Esophagus squamous epithelium (tissue), 5 donors: ENCODE results near the gene RBM28. TPM values are rescaled to one million over a fixed set of nuclear protein-coding genes. Genes with fewer than 3 reads are reported as not detected.

Source experiments
- DNase-seq: peaks from one replicate; lab custom pipeline; 2025; lab: John Stamatoyannopoulos, UW
- H3K27ac ChIP-seq, 4 donors: fragments of 200-600 bp; sonication (generic); one replicate each; pipeline ENCODE4 v1.5.1; 2016 to 2019; ENCODE audit warnings: mild to moderate bottlenecking in 1 of 4
- H3K27me3 ChIP-seq, 4 donors: fragments of 200-600 bp; sonication (generic); 1 replicate in 3 of 4; 2 replicates in 1 of 4; pipeline versions ENCODE4 v1.5.1 to v1.6.0; 2017 to 2021; ENCODE audit warnings: antibody characterized with exemption in 1 of 4
- H3K36me3 ChIP-seq, 3 donors: fragments of 200-600 bp; sonication (generic); one replicate each; pipeline ENCODE4 v1.5.1; 2016 to 2019
- H3K4me1 ChIP-seq, 3 donors: fragments of 200-600 bp; sonication (generic); one replicate each; pipeline ENCODE4 v1.5.1; 2017 to 2019
- H3K4me3 ChIP-seq, 4 donors: fragments of 200-600 bp; sonication (generic); 1 replicate in 3 of 4; 2 replicates in 1 of 4; pipeline ENCODE4 v1.5.1; 2016 to 2019; ENCODE audit warnings: mild to moderate bottlenecking in 2 of 4, moderate library complexity in 1 of 4
- H3K9me3 ChIP-seq, 3 donors: fragments of 200-600 bp; sonication (generic); one replicate each; pipeline ENCODE4 v1.5.1; 2016 to 2019
- CTCF ChIP-seq, 6 experiments: fragments of 450-650 bp in 4 of 6; fragments of 200-600 bp in 2 of 6; sonication (generic) in 2 of 6; IDR thresholded peaks; one replicate each; pipeline ENCODE4 v1.5.1; 2016 to 2019; ENCODE audit warnings: antibody characterized with exemption in 6 of 6, mild to moderate bottlenecking in 4 of 6, moderate library complexity in 4 of 6
- POLR2A ChIP-seq, 4 donors: fragments of 450-650 bp; IDR thresholded peaks; one replicate each; pipeline ENCODE4 v1.6.1; 2017; ENCODE audit warnings: antibody characterized with exemption in 4 of 4, mild to moderate bottlenecking in 4 of 4, moderate library complexity in 3 of 4
- WGBS, 2 donors: methylation state at CpG; one replicate each; pipeline ENCODE4 v1.1.5; 2018; 5-methylcytosine and 5-hydroxymethylcytosine counted together
- intact Hi-C: fragments of 100-400 bp; cut with DNase I; formaldehyde crosslinking; loops from one replicate; pipeline ENCODE4 v1.15.0; 2022
- total RNA-seq, 4 donors: library from RNA; depleted of rRNA; stranded (reverse); fragments of >200 nt; gene quantifications; one replicate each; pipeline ENCODE4 v1.1.0, GENCODE V29; 2016
- donor health status: DM: yes; HTN: yes; CAD: no.

RBM28 gene
- total RNA-seq, 4 donors from 2014 or later: 12.9 to 28.8 (median 18.7) TPM

GRCh38 chr7:128310499-128310898 lies 33.2 kb downstream of the RBM28 start:
- Histone ChIP-seq H3K9me3 (no peaks in the 10 kb centered on the region), H3K27ac (no peak overlapping the region), H3K4me1 (no peaks in the 10 kb centered on the region), H3K27me3 (no peaks in the 10 kb centered on the region), H3K36me3 (peaks cover 18 to 100% (median 54%) of the 10 kb centered on the region in 3 donors), H3K4me3 (no peak overlapping the region)
- intact Hi-C loops: no loop called here
- DNase-seq: no peak
- TF ChIP-seq POLR2A (IDR thresholded peaks at IDR 0.05) (no peak), CTCF (IDR thresholded peaks at IDR 0.05) (no peak)
- 79 to 81% methylated on average over 5 of the region's 5 CpGs for WGBS, 2 donors

GRCh38 chr7:128309976-128310375 lies 33.7 kb downstream of the RBM28 start:
- no peak overlapping the region for H3K4me3 ChIP-seq
- H3K27ac ChIP-seq: no peak overlapping the region
- intact Hi-C loops: no loop called here
- peaks cover 18 to 100% (median 52%) of the 10 kb centered on the region in 3 donors for H3K36me3 ChIP-seq
- TF ChIP-seq CTCF (IDR thresholded peaks at IDR 0.05) (no peak), POLR2A (IDR thresholded peaks at IDR 0.05) (no peak)
- H3K4me1 ChIP-seq: no peaks in the 10 kb centered on the region
- no peaks in the 10 kb centered on the region for H3K9me3 ChIP-seq
- WGBS, 2 donors: 93 to 99% methylated on average over 5 of the region's 5 CpGs
- H3K27me3 ChIP-seq: no peaks in the 10 kb centered on the region
- no peak for DNase-seq

GRCh38 chr7:128309124-128309523 lies 34.6 kb downstream of the RBM28 start:
- intact Hi-C loops: no loop called here
- DNase-seq: no peak
- no peaks in the 10 kb centered on the region for H3K4me1 ChIP-seq
- H3K27ac ChIP-seq: no peak overlapping the region
- no peak for TF ChIP-seq POLR2A (IDR thresholded peaks at IDR 0.05)
- TF ChIP-seq CTCF (IDR thresholded peaks at IDR 0.05): no peak
- H3K36me3 ChIP-seq: peaks cover 11 to 100% (median 43%) of the 10 kb centered on the region in 3 donors
- 85 to 89% methylated on average over 6 of the region's 6 CpGs for WGBS, 2 donors
- no peak overlapping the region for H3K4me3 ChIP-seq
- H3K9me3 ChIP-seq: no peaks in the 10 kb centered on the region
- no peaks in the 10 kb centered on the region for H3K27me3 ChIP-seq

GRCh38 chr7:128307061-128307460 lies 36.6 kb downstream of the RBM28 start:
- intact Hi-C loops: no loop called here
- H3K36me3 ChIP-seq: peaks cover 11 to 98% (median 31%) of the 10 kb centered on the region in 3 donors
- 94 to 100% methylated on average over 2 of the region's 2 CpGs for WGBS, 2 donors

GRCh38 chr7:128304212-128304611 lies 39.5 kb downstream of the RBM28 start:
- Histone ChIP-seq H3K4me1 (peaks cover 0 to 2% (median 0%) of the 10 kb centered on the region in 3 donors), H3K36me3 (peaks cover 0 to 76% (median 15%) of the 10 kb centered on the region in 3 donors), H3K27me3 (no peaks in the 10 kb centered on the region), H3K9me3 (no peaks in the 10 kb centered on the region), H3K4me3 (no peak overlapping the region), H3K27ac (no peak overlapping the region)
- intact Hi-C loops: no loop called here
- no peak for TF ChIP-seq POLR2A (IDR thresholded peaks at IDR 0.05)
- TF ChIP-seq CTCF (IDR thresholded peaks at IDR 0.05): no peak
- 100% methylated on average over 1 of the region's 1 CpG; no CpG with 5 or more reads in 1 of the 2 donors for WGBS, 2 donors
- no peak for DNase-seq

More at GRCh38 chr7:128307061-128307460, 36.6 kb downstream of the RBM28 start:
- TF ChIP-seq POLR2A (IDR thresholded peaks at IDR 0.05): no peak
- Histone ChIP-seq H3K9me3 (no peaks in the 10 kb centered on the region), H3K4me3 (no peak overlapping the region), H3K4me1 (no peaks in the 10 kb centered on the region), H3K27ac (no peak overlapping the region), H3K27me3 (no peaks in the 10 kb centered on the region)
- DNase-seq: no peak

- H3K9me3 ChIP-seq: no peaks in the 10 kb centered on the region
- H3K27me3 ChIP-seq: no peaks in the 10 kb centered on the region
- no peak overlapping the region for H3K27ac ChIP-seq
- peaks cover 0 to 6% (median 0%) of the 10 kb centered on the region in 3 donors for H3K4me1 ChIP-seq
- WGBS, 2 donors: 74 to 84% methylated on average over 5 of the region's 5 CpGs
- intact Hi-C loops: no loop called here
- H3K4me3 ChIP-seq: no peak overlapping the region
- peaks cover 0 to 70% (median 10%) of the 10 kb centered on the region in 3 donors for H3K36me3 ChIP-seq
- no peak for DNase-seq
- no peak for TF ChIP-seq CTCF (IDR thresholded peaks at IDR 0.05)
- TF ChIP-seq POLR2A (IDR thresholded peaks at IDR 0.05): no peak
These were observed 40.1 kb downstream of the RBM28 start for GRCh38 chr7:128303643-128304042.
